Measurements from ENCODE around the gene TRPM1. TPM values are rescaled to one million over a fixed set of nuclear protein-coding genes. Genes with fewer than 3 reads are reported as not detected.

Gene TRPM1
- total RNA-seq, 1 experiment from 2014 or later, result 0.77 TPM

DNA sequence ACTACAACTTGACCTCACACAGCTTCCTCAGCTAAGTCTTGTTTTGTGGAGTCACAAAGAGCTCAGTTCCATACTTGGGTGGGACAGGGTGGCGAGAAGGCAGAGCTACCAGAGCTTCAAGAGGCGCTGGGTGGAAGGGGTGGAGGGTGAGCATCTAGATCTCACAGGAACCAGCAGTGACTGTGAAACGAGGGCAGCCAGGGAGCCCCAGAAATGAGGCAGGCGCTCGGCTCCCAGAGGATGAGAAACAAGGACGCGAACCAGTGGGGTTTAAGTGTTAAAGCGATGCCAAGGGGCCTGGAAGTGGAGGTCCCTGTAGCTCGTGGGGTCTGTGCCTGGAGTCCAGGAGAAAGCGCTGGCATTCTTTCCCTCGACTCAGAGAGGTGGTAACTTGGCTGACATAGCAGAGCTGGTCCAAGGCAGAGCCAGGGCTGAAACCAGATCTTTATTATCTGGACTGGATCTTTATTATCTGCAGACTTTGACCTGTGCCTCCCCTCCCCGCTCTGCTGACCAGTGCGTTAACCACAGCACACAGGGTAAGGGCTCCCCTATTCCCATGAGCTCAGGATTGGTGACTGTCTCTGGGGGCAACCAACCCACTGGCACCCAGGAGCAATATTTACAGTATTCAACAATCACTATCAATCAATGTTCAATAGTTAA lies 26.2 kb upstream of the TRPM1 start (continued):
- TF ChIP-seq, protein P1, sequence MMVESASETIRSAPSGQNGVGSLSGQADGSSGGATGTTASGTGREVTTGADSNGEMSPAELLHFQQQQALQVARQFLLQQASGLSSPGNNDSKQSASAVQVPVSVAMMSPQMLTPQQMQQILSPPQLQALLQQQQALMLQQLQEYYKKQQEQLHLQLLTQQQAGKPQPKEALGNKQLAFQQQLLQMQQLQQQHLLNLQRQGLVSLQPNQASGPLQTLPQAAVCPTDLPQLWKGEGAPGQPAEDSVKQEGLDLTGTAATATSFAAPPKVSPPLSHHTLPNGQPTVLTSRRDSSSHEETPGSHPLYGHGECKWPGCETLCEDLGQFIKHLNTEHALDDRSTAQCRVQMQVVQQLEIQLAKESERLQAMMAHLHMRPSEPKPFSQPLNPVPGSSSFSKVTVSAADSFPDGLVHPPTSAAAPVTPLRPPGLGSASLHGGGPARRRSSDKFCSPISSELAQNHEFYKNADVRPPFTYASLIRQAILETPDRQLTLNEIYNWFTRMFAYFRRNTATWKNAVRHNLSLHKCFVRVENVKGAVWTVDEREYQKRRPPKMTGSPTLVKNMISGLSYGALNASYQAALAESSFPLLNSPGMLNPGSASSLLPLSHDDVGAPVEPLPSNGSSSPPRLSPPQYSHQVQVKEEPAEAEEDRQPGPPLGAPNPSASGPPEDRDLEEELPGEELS (CRISPR knock-in tag; IDR thresholded peaks at IDR 0.05), result no peak
- TF ChIP-seq ZNF396 (CRISPR knock-in tag; IDR thresholded peaks at IDR 0.05; ENCODE audit: borderline replicate concordance) (no peak), NFATC4 (CRISPR knock-in tag; IDR thresholded peaks at IDR 0.05) (no peak), FOXK1 (CRISPR knock-in tag; IDR thresholded peaks at IDR 0.05) (no peak)

DNA sequence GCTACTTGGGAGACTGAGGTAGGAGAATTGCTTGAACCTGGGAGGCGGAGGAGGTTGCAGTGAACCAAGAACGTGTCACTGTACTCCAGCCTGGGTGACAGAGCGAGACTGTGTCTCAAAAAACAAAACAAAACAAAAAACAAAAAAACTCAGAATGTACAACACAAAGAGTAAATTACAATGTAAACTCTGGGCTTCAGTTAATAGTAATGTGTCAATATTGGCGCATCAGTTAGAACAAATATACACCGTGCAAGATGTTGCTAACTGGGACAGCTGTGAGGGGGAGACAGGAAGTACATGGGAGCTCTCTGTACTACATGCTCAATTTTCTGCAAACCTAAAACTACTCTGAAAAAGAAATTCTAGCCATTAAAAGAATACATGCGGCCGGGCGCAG lies 23.5 kb upstream of the TRPM1 start:
- Mint-ChIP-seq H3K4me3 (no peak overlapping the region), H3K27me3 (ENCODE audit: low read depth) (no peaks in the 10 kb centered on the region), H3K4me1 (no peaks in the 10 kb centered on the region), H3K36me3 (peaks cover 14% of the 10 kb centered on the region), H3K9me3 (peaks cover 38% of the 10 kb centered on the region), H3K27ac (no peak overlapping the region)
- ATAC-seq, result no peak
- POLR2A ChIA-PET, result no interaction called here
- TF ChIP-seq ZNF219 (CRISPR knock-in tag; IDR thresholded peaks at IDR 0.05; ENCODE audit: borderline replicate concordance) (no peak), ESRRA (CRISPR knock-in tag; IDR thresholded peaks at IDR 0.05; ENCODE audit: borderline replicate concordance) (no peak), NR2C2 (CRISPR knock-in tag; IDR thresholded peaks at IDR 0.05) (no peak), NFYB (CRISPR knock-in tag; conservative IDR thresholded peaks at IDR 0.05; ENCODE audit: low read depth) (no peak), CREB1 (CRISPR knock-in tag; IDR thresholded peaks at IDR 0.05) (no peak), ETV6 (CRISPR knock-in tag; IDR thresholded peaks at IDR 0.05) (no peak), ZNF232 (CRISPR knock-in tag; IDR thresholded peaks at IDR 0.05) (no peak), RELA (CRISPR knock-in tag; IDR thresholded peaks at IDR 0.05; ENCODE audit: borderline replicate concordance) (no peak), NR1H2 (CRISPR knock-in tag; IDR thresholded peaks at IDR 0.05) (no peak), TEAD4 (CRISPR knock-in tag; IDR thresholded peaks at IDR 0.05) (no peak)
- TF ChIP-seq, protein P2, sequence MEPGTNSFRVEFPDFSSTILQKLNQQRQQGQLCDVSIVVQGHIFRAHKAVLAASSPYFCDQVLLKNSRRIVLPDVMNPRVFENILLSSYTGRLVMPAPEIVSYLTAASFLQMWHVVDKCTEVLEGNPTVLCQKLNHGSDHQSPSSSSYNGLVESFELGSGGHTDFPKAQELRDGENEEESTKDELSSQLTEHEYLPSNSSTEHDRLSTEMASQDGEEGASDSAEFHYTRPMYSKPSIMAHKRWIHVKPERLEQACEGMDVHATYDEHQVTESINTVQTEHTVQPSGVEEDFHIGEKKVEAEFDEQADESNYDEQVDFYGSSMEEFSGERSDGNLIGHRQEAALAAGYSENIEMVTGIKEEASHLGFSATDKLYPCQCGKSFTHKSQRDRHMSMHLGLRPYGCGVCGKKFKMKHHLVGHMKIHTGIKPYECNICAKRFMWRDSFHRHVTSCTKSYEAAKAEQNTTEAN (CRISPR knock-in tag; IDR thresholded peaks at IDR 0.05), result no peak
- TF ChIP-seq, protein P3, sequence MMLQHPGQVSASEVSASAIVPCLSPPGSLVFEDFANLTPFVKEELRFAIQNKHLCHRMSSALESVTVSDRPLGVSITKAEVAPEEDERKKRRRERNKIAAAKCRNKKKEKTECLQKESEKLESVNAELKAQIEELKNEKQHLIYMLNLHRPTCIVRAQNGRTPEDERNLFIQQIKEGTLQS (CRISPR knock-in tag; conservative IDR thresholded peaks at IDR 0.05), result no peak
- TF ChIP-seq, protein P4, sequence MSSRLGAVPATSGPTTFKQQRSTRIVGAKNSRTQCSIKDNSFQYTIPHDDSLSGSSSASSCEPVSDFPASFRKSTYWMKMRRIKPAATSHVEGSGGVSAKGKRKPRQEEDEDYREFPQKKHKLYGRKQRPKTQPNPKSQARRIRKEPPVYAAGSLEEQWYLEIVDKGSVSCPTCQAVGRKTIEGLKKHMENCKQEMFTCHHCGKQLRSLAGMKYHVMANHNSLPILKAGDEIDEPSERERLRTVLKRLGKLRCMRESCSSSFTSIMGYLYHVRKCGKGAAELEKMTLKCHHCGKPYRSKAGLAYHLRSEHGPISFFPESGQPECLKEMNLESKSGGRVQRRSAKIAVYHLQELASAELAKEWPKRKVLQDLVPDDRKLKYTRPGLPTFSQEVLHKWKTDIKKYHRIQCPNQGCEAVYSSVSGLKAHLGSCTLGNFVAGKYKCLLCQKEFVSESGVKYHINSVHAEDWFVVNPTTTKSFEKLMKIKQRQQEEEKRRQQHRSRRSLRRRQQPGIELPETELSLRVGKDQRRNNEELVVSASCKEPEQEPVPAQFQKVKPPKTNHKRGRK (CRISPR knock-in tag; IDR thresholded peaks at IDR 0.05; ENCODE audit: borderline replicate concordance), result no peak
- CTCF ChIA-PET, result no interaction called here
- no peak for DNase-seq (ENCODE audit: low spot score)

DNA sequence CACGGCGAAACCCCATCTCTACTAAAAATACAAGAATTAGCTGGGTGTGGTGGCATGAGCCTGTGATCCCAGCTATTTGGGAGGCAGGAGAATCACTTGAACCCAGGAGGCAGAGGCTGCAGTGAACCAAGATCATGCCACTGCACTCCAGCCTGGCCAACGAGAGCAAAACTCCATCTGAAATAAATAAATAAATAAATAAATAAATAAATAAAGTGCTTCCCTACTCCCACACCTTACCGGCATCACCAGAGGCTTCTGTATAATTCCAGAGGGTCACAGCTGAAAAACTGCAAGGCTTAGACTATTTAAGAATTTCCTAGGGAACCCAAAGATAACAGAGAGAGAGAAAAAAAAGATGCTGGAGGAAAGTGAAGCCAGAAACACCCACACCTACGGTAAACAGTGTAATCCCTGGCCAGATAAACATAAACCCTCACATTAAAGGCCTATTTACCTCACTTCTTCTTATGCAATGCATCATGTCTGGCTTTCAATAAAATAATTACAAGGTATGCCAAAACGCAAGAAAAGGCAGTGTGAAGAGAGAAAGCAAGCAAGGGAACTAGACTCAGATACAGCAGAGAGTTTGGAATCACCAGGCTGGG lies 15.0 kb upstream of the TRPM1 start:
- peaks cover 34% of the 10 kb centered on the region for H3K9me3 Mint-ChIP-seq
- TF ChIP-seq, protein P5, sequence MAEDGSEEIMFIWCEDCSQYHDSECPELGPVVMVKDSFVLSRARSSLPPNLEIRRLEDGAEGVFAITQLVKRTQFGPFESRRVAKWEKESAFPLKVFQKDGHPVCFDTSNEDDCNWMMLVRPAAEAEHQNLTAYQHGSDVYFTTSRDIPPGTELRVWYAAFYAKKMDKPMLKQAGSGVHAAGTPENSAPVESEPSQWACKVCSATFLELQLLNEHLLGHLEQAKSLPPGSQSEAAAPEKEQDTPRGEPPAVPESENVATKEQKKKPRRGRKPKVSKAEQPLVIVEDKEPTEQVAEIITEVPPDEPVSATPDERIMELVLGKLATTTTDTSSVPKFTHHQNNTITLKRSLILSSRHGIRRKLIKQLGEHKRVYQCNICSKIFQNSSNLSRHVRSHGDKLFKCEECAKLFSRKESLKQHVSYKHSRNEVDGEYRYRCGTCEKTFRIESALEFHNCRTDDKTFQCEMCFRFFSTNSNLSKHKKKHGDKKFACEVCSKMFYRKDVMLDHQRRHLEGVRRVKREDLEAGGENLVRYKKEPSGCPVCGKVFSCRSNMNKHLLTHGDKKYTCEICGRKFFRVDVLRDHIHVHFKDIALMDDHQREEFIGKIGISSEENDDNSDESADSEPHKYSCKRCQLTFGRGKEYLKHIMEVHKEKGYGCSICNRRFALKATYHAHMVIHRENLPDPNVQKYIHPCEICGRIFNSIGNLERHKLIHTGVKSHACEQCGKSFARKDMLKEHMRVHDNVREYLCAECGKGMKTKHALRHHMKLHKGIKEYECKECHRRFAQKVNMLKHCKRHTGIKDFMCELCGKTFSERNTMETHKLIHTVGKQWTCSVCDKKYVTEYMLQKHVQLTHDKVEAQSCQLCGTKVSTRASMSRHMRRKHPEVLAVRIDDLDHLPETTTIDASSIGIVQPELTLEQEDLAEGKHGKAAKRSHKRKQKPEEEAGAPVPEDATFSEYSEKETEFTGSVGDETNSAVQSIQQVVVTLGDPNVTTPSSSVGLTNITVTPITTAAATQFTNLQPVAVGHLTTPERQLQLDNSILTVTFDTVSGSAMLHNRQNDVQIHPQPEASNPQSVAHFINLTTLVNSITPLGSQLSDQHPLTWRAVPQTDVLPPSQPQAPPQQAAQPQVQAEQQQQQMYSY (CRISPR knock-in tag; IDR thresholded peaks at IDR 0.05), result no peak
- TF ChIP-seq, protein P6, sequence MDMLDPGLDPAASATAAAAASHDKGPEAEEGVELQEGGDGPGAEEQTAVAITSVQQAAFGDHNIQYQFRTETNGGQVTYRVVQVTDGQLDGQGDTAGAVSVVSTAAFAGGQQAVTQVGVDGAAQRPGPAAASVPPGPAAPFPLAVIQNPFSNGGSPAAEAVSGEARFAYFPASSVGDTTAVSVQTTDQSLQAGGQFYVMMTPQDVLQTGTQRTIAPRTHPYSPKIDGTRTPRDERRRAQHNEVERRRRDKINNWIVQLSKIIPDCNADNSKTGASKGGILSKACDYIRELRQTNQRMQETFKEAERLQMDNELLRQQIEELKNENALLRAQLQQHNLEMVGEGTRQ (CRISPR knock-in tag; IDR thresholded peaks at IDR 0.05), result no peak
- TF ChIP-seq, protein P7, sequence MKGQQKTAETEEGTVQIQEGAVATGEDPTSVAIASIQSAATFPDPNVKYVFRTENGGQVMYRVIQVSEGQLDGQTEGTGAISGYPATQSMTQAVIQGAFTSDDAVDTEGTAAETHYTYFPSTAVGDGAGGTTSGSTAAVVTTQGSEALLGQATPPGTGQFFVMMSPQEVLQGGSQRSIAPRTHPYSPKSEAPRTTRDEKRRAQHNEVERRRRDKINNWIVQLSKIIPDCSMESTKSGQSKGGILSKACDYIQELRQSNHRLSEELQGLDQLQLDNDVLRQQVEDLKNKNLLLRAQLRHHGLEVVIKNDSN (CRISPR knock-in tag; IDR thresholded peaks at IDR 0.05), result no peak

More for the DNA sequence above, 15.0 kb upstream of the TRPM1 start:
- ChIA-PET POLR2A (interaction anchor here (0.8 kb wide), 1 partner anchor 185 kb away, joined by 3 read pairs; no protein-coding TSS in a partner anchor), CTCF (interaction anchor here (1.2 to 2.1 kb wide), 2 partner anchors 13 to 20 kb away, joined by 3 to 9 read pairs; no protein-coding TSS in a partner anchor)
- peaks cover 11% of the 10 kb centered on the region for H3K36me3 Mint-ChIP-seq
- no peak for DNase-seq (ENCODE audit: low spot score)
- H3K27ac Mint-ChIP-seq, result no peak overlapping the region
- no peak overlapping the region for H3K4me3 Mint-ChIP-seq
- ATAC-seq, result no peak
- H3K27me3 Mint-ChIP-seq (ENCODE audit: low read depth), result no peaks in the 10 kb centered on the region
- no peaks in the 10 kb centered on the region for H3K4me1 Mint-ChIP-seq

All from WTC11 (cell line).